ENCODE results near the gene GPC1. TPM values are rescaled to one million over a fixed set of nuclear protein-coding genes. Genes with fewer than 3 reads are reported as not detected.
A peak's percentile ranks its signal among the peaks of the same experiment; 100 is the strongest.

GPC1 gene
- total and polyA plus RNA-seq, 2 of the 4 experiments (the other 2 are of a cell fraction): 16.0 to 211 TPM

- intact Hi-C loops (cut with micrococcal nuclease) (loop anchor here (5.0 kb wide), 1 partner anchor 192 kb away; no protein-coding TSS in a partner anchor), in situ Hi-C loops (cut with MboI; ENCODE audit: low sequenced_read_pairs) (loop anchor here (10.0 kb wide), 1 partner anchor 335 kb away; no protein-coding TSS in a partner anchor), dilution Hi-C loops (cut with HindIII; ENCODE audit: low sequenced_read_pairs, unreplicated experiment) (no loop called here)
- Histone ChIP-seq H4K20me1 (ENCODE audit: insufficient read depth, low read length) (0 out of 2 replicates have a peak, but pooled peaks cover 3% of the 10 kb centered on the region), H3K9ac (ENCODE audit: low read depth, low read length) (no peak overlapping the region), H3K14ac (replicated peaks; ENCODE audit: low read depth, low read length) (no peak overlapping the region), H3K9me3 (ENCODE audit: control insufficient read depth, insufficient read depth, low read length) (no peaks in the 10 kb centered on the region), H4K91ac (ENCODE audit: insufficient read depth, low read depth, low read length) (no peak overlapping the region), H4K5ac (ENCODE audit: low read depth, low read length) (no peak overlapping the region), H3K4me3 (ENCODE audit: insufficient read depth, low read depth, low read length) (no peak overlapping the region), H3K4me2 (ENCODE audit: low read depth, low read length) (no peak overlapping the region), H3K23ac (ENCODE audit: low read depth, low read length) (no peak overlapping the region), H3K4me1 (ENCODE audit: control insufficient read depth, insufficient read depth, low read length) (peaks cover 1% of the 10 kb centered on the region; the same call in 1 of the 2 replicates), H3K36me3 (ENCODE audit: control insufficient read depth, insufficient read depth, low read length) (no peaks in the 10 kb centered on the region), H4K8ac (ENCODE audit: low read depth in 2 of 2, low read length in 2 of 2) (no peak overlapping the region), H3K4ac (ENCODE audit: low read depth, low read length) (no peak overlapping the region), H2AFZ (replicated peaks; ENCODE audit: low read length, poor library complexity) (no peak overlapping the region), H3K27ac (ENCODE audit: insufficient read depth, low read length) (no peak overlapping the region), H2BK5ac (ENCODE audit: low read depth, low read length, poor library complexity, severe bottlenecking) (no peak overlapping the region), H2BK20ac (ENCODE audit: low read depth, low read length) (no peak overlapping the region), H3K18ac (ENCODE audit: low read depth, low read length) (no peak overlapping the region), H2BK15ac (ENCODE audit: low read depth, low read length) (no peak overlapping the region), H3K79me1 (ENCODE audit: low read depth in 1 of 2, low read length in 2 of 2) (no peaks in the 10 kb centered on the region), H3K27me3 (ENCODE audit: control insufficient read depth, insufficient read depth, low read length) (no peaks in the 10 kb centered on the region), H3K9me1 (ENCODE audit: insufficient read depth, low read length) (no peaks in the 10 kb centered on the region), H2AK5ac (ENCODE audit: low read depth, low read length) (no peak overlapping the region), H3K56ac (ENCODE audit: extremely low read depth, insufficient read depth, low read length) (no peak overlapping the region), H2AK9ac (replicated peaks; ENCODE audit: low read depth, low read length, poor library complexity) (no peak overlapping the region), H2BK120ac (ENCODE audit: low read depth, low read length) (no peak overlapping the region)
- no peak for DNase-seq
- no TSS peak for BruUV-seq (replicated peaks)
- no peak for TF ChIP-seq SMC3 (IDR thresholded peaks at IDR 0.05; ENCODE audit: low read depth, low read length)
- TF ChIP-seq CEBPB (IDR thresholded peaks at IDR 0.05; ENCODE audit: low read depth, low read length): peak; percentile 33; the same call in 1 of the 2 replicates
- no peak for TF ChIP-seq MAFK (IDR thresholded peaks at IDR 0.05; ENCODE audit: low read depth, low read length)
- WGBS, 2 experiments (ENCODE audit: extremely low coverage in 2 of 2, insufficient read length in 1 of 2): 32% methylated on average over 7 of the region's 12 CpGs; no CpG with 5 or more reads in 1 of the 2 experiments
- CTCF ChIA-PET: no interaction called here
- ATAC-seq (ENCODE audit: low read depth): no peak
- POLR2A ChIA-PET (ENCODE audit: unreplicated experiment): no interaction called here
Measured at GRCh38 chr2:240509667-240510512, 74.4 kb downstream of the GPC1 start.
